HG03558 (cell line): ENCODE measurements around the gene IDH3B.
"Not testable (repeated sequence)": the region's sequence is repeated elsewhere in the genome, so short reads cannot be mapped to it uniquely, and the experiment has no call there.

Source experiments
- ATAC-seq: cut with Tn5 transposase; IDR thresholded peaks from one replicate; pipeline ENCODE4 v1.9.1; 2021; ENCODE audit warnings: moderate number of reproducible peaks; ENCODE audit not compliant: unreplicated experiment; ENCODE audit errors: extremely low read depth

Gene IDH3B

GRCh38 chr20:2695206-2695983, 31.4 kb upstream of the IDH3B start:
- ATAC-seq, result no peak

- ATAC-seq, result no peak
These were observed 30.5 kb upstream of the IDH3B start for GRCh38 chr20:2694519-2694918.

GRCh38 chr20:2694008-2694471, 30.0 kb upstream of the IDH3B start:
- no peak for ATAC-seq

GRCh38 chr20:2693286-2694007, 29.4 kb upstream of the IDH3B start:
- no peak for ATAC-seq

GRCh38 chr20:2692886-2693285, 28.9 kb upstream of the IDH3B start:
- ATAC-seq, result no peak

GRCh38 chr20:2692036-2692885, 28.2 kb upstream of the IDH3B start, which contains the start of gene EBF4:
EBF4 (plus strand) TSS chr20:2692780; CDS start chr20:2693646, 866 bp downstream.
- no peak for ATAC-seq

- ATAC-seq, result no peak
These were observed 27.6 kb upstream of the IDH3B start for GRCh38 chr20:2691663-2692035.

- no peak for ATAC-seq
These were observed 27.1 kb upstream of the IDH3B start for GRCh38 chr20:2691127-2691526.

GRCh38 chr20:2690718-2691117, 26.7 kb upstream of the IDH3B start:
- no peak for ATAC-seq

GRCh38 chr20:2690213-2690612, 26.2 kb upstream of the IDH3B start:
- ATAC-seq, result no peak

GRCh38 chr20:2688041-2688591, 24.1 kb upstream of the IDH3B start:
- ATAC-seq, result no peak

- no peak for ATAC-seq
These were observed 23.5 kb upstream of the IDH3B start for GRCh38 chr20:2687514-2687913.

- ATAC-seq, result not testable (repeated sequence)
These were observed 20.8 kb upstream of the IDH3B start for GRCh38 chr20:2684817-2685216.

GRCh38 chr20:2682040-2682439, 18.0 kb upstream of the IDH3B start:
- not testable (repeated sequence) for ATAC-seq

GRCh38 chr20:2680046-2680445, 16.0 kb upstream of the IDH3B start:
- no peak for ATAC-seq

GRCh38 chr20:2673453-2673852, 9.4 kb upstream of the IDH3B start:
- no peak for ATAC-seq

GRCh38 chr20:2672446-2672845, 8.4 kb upstream of the IDH3B start:
- no peak for ATAC-seq

- no peak for ATAC-seq
These were observed 8.0 kb upstream of the IDH3B start for GRCh38 chr20:2671977-2672376.

- ATAC-seq, result no peak
These were observed 591 bp downstream of the IDH3B start for GRCh38 chr20:2663364-2663886.

GRCh38 chr20:2659547-2659946, 4.5 kb downstream of the IDH3B start:
- ATAC-seq, result no peak
